Activated CD4-positive, alpha-beta T cell treated with anti-CD3 and anti-CD28 coated beads for 4 hours (primary cell): ENCODE results near the gene NPIPB6.
A peak's percentile ranks its signal among the peaks of the same experiment; 100 is the strongest.

Experiments
- DNase-seq, 2 donors: peaks; one replicate each; pipeline ENCODE4 v3.0.0-alpha.2; 2020

NPIPB6 gene

DNA sequence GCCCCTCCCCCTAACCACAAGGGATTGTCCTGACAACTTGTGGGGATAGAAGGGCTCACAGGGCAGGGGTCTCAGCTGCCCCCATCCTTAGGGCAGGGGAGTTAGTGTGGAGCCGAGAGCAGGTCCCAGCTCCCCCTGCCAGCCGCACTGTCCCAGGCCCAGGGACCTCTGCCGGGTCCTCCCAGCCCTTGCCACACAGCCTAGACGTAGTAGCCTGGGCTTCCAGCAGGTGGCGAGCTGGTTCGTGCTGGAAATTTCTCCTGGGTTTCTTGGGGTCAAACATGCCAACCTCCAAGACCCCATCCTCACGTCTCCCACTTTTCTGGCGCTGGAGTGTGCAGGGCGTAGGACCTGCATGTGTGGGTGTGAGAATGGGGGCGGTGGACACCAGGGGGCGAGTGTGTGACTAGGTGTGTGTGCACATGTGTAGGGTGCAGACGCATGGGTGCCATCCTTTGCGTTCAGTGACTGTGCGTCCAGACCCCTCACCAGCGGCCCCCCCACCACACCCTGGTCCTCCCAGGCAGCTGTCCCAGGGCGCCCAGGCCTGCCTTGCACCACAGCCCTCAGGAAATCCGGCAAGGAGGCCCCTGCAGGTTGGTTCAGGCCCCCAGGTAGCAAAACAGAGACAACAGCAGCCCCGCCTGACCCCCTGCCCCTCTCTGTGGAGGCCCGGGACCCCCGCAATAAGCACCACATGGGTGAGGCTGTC is 41.5 kb downstream of the NPIPB6 start:
- peak in 1 of 2 donors; percentile 36 for DNase-seq

DNA sequence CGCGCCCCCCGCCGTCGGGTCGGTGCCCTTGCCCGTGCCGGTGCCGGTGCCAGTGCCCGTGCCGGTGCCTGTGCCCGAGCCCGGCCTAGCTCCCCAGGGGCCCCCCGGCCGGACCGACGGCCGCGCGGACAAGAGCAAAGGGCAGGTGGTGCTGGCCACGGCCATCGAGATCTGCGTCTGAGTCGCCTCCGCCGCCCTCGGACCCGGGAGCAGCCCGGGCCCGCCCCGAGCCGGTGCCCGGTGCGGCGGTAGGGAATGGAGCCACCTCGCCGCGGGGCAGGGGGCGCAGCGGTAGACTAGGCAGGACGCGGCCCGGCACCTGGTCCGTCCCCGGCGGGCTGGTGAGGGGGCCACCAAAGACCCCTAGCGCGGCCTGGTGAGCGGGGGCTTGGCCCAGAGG is 42.6 kb downstream of the NPIPB6 start:
- no peak for DNase-seq

DNA sequence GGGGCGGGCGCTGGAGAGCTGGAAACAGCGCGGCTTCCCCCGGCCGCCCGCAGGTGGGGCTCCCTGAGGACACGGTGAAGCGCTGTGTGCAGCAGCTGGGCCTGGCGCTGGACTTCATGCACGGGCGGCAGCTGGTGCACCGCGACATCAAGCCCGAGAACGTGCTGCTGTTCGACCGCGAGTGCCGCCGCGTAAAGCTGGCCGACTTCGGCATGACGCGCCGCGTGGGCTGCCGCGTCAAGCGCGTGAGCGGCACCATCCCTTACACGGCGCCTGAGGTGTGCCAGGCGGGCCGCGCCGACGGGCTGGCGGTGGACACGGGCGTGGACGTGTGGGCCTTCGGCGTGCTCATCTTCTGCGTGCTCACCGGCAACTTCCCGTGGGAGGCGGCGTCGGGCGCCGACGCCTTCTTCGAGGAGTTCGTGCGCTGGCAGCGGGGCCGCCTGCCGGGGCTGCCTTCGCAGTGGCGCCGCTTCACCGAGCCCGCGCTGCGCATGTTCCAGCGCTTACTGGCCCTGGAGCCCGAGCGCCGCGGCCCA is 43.2 kb downstream of the NPIPB6 start:
- no peak for DNase-seq

DNA sequence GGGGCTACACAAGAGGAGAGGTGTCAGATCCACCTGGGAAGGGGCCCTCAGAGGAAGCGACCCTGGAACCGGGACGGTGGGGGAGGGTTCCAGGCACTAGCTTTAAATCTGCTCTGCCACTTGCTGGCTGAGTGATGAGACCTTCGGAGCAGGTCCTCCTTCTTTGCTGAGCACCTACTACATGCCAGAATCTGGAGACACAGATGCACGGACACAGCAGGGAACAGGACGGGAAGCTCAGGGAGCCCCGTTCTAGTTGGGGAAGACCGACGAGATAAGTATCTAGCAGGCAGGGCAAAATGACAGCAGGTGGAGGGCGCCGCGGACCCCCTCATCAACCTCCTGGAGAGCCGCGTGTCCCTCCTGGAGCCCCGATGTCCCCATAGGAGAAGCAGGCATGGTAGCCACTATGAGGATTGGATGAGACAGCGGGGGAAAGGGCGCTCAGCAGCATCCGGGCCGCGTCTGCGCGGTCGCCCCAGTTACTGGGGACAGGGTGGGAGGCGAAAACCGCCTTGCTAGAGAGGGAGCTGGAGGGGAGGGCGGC is 43.8 kb downstream of the NPIPB6 start:
- no peak for DNase-seq

DNA sequence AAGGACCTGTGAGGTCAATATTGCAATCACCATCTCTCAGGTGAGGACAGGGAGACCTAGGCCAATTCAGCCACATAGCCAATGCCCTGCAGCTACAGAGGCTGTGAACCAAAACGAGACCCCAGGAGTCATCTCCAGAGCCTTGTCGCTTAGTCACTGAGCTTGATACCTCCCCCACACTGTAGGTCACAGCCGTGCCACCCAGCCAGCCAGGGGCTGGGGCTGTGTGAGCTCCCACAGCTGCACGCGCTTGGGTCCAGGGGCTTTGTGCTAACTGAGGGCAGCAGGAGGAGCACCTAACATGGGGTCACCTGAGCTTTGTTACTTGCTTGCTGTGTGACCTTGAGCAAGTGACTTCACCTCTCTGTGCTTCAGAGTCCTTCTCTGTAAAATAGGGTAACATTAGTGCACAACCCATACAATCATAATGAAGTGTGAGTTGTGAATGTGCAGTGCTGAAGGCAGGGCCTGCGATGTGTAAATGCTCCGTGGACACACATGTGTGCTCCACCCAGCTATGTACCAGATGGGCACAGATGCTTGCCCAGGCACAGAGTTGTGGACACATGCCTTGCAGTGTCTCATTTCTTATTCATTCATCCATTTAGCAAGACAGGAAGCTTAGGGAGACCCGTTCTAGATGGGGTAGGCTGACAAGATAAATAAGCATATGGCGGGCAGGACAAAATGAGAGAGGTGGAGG is 45.1 kb downstream of the NPIPB6 start:
- no peak for DNase-seq

DNA sequence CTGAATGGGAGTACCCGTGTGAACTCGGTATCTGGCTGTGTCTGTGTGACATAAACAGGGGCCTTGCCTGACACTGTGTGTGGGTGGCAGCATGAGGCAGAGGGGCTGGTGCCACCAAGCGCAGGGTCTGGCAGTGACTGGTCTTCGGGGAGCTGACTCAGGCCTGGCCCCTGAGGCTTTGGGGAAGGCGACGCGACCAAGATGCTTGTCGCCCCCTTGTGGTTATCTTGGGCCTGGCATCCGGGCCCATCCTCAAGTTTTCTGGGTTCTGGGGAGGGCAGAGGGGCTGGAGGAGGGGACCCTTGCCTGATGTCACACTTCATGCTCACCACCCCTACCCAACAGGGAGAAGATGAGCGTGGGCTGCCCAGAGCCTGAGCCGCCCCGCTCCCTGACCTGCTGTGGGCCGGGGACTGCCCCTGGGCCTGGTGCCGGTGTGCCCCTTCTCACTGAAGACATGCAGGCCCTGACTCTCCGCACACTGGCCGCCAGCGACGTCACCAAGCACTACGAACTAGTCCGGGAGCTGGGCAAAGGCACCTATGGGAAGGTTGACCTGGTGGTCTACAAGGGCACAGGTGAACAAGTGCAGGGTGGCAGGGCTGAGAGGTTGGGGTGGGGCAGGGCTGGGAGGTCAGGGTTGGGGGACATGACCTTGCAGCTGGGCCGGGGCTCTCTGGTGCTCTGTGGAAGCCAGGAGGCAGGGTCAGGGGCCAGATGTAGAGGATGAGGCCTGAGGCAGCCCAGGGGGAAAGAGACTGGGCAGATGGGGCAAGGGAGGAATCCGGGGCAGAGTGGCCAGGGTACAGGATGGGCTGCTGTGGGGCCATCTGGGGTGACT is 46.0 kb downstream of the NPIPB6 start:
- peak; percentile 73 to 80 for DNase-seq

DNA sequence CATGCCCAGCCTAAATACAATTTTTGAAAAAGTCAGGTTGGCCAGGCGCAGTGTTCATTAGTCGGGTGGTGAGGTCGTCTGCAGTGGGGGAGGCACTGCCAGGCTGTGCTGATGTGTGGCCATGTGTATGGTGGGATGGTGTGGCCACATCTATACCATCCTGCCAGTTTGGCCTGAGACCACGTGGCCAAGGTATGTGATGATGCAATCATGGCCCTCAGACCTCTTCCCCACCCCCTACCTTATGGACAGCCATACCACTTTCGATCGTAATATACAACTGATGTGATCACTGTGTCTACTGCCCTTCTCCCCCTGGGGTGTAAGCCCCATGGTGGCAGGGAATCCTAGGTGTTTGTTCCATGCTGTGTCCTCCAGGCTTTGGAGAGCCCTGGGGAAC is 47.3 kb downstream of the NPIPB6 start:
- DNase-seq: no peak

DNA sequence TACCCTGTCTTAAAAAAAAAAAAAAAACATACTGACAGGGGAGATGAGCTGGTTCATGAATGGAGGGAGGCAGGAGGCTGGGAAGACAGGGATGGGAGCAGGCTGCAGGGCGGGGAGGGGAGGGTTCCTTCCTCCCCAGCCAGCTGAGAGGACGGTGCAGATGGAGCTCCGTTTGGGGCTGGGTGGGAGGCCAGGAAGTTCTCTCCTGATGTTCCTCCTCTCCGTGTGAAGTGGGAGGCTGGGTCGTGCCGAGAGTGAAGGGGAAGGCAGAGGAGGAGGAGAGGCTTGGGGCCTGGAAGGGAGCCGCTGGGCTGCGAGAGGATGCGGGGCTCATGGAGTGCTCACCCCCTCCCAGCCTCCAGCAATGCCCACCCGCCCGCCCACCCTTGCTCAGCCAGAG is 49.7 kb downstream of the NPIPB6 start:
- no peak for DNase-seq

DNA sequence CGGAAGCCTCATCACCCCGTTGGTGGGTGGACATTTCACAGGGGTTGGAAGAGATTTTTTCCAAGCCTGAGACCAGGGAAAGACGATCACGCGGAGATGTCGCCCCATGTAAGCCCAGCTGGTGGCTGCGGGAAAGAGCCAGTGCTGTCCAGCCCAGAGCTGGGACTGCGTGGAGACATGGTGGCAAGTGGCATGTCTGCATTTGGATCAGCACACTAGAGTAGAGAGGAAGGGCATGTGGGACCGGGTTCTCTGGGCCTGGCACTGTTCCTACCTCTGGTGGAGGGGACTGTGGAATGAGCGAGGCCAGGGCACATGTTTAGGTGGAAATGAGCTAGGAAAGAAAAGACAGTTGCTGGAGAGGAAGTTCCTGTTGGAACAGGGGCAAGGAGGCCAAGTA is 51.0 kb downstream of the NPIPB6 start:
- no peak for DNase-seq

DNA sequence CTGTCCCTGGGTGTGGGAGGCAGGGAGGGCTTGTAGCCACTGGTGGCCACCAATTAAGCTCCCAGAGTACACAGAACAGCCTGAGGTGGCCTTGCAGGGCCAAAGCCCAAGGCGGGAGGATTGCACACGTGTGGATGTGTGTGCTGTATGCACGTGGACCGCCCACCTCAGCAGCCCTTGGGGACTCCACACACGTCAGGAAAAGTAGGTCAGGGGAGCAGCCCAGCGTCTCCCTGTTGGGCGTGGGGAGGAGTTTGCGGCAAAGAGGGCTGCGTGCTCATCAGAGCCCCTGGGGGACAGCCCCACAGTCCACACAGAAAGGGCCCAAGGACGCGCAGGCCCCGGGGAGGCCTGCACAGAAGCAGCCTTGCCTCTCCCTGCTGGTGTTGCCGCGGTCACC is 51.4 kb downstream of the NPIPB6 start:
- peak; percentile 16 to 42 for DNase-seq

DNA sequence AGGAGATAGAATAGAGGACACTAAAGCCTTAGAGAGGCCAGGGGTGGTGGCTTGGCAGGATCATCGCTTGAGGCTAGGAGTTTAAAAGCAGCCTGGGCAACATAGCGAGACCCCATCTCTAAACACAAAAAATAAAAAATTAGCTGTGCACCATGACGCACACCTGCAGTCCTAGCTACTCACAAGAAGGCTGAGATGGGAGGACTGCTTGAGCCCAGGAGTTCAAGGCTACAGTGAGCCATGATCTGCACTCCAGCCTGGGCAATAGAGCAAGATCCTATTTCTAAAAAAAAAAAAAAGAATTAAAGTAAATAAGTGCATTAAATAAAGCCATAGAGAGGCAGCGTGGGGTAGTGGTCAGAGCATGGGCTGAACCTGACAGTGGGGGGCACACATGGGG is 51.9 kb downstream of the NPIPB6 start:
- no peak for DNase-seq

DNA sequence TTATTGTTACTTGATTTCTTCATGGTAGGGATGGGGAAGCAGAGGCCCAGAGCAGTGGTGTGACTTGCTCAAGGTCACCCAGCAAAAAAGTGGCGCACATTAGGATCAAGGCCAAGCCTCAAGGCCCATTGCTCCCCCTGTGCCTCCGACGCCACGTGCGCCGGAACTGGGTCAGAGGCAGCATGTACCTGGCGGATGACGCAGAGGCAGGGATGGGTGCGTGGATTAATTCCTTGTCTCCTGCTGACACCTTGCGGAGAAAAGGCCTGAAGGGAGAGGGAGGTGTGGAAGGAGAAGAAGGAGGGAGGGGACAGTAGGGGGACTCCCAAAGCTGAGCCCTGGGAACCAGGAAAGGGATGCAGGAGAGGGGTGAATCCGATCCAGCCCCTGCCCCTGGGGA is 52.5 kb downstream of the NPIPB6 start:
- DNase-seq: no peak

DNA sequence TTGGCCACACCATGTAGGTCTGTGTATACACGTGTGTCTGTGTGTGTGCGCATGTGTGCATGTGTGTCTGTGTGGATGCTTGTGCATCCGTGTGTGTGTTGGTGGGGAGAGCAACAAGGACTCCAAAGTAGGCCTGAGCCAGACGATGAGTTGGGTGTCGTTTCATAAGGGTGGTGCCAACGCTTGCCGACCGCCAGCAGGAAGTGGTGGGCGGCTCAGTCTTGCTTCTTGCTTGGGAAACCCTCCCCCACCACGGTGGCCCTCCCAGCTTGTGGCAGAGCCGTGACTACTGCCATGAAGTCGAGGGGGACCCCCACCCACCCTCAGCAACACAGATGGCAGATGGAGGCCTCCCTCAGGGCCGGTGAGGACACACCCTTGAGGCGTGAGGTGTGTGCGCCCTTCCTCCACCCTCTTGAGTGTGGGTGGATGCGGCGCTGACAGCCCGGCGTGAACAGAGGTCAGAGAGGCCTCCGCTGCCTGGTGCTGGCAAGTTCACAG is 53.4 kb downstream of the NPIPB6 start:
- DNase-seq: peak; percentile 80 to 88

DNA sequence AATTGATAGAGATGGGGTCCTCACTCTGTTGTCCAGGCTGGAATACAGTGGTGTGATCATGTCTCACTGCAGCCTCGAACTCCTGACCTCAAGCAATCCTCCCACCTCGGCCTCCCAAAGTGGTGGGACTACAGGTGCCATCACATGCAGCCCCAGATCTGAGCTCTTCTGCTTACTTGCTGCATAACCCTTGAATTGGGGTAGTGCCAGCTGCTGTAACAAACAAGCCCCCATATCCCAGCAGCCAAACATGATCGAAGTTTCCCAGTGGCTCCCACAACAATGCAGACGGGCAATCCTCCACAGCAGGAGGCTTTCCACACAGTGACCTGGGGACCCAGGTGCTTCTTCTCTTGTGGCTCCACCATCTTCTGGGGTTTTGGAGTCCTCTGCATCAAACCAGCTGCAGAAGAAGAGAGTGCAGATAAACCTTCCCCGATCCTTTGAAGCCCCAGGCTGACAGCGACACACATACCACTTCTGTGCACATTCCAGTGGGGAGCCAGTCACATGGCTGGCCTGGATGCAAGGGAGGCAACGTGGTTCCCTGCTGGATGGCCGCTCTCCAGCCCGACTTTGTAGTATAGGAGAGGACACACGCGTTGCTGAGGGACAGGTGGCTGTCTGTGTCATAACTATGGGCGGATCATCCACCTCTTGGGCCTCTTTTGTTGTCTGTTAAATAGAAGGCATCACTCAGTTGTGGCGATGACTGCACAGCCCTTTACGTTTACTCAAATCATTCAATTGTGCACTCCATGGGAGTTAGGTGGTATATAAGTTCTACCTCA is 54.3 kb downstream of the NPIPB6 start:
- DNase-seq: no peak

DNA sequence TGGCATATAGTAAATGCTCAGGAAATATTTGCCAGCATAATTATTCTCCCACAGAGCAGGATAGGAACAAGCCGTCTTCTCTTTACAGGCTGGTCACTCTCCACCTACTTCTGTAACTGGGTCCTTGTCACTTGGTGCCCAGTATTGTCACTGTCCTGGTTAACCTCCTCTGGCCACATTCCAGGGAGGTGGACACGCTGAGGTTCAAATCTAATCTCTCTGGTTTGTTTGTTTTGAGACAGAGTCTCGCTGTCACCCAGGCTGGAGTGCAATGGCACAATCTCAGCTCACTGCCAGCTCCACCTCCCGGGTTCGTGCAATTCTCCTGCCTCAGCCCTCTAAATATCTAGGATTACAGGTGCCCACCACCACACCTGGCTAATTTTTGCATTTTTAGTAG is 55.4 kb downstream of the NPIPB6 start:
- no peak for DNase-seq

DNA sequence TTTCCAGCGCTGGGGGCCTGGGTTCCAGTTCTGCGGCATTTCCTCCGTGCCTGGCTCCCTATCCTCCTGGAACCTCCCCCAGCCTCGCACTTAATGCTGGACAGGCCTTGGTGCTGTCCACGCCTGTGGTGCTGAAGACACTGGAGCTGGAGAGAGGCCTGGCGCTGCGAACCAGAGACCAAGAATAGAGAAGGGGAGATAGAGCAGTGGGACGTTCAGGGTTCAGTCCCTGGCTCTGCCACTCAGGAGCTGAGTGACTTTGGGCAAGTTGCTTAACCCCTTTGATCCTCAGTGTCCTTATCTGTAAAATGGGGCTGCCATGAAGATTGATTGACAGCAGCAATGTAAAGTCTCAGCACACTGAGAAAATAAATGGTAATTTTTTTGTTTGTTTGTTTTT is 59.1 kb downstream of the NPIPB6 start:
- no peak for DNase-seq

DNA sequence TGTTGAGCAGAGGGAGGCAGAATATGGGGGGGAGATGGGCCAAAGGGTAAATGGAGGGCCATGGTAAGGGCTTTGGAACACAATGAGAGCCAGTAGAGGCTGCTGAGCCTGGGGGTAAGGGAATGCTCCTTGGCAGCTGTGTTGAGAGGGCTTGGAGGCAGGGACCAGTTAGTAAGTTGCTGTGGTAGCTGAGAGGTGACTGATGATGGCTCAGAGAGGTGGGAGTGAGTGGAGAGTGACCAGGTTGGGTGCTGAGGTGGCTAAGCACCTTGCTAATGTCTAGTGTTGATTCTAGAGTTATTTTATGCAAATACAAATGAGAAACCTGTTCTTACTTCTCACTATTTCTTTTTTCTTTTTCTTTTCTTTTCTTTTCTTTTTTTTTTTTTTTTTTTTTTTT is 60.2 kb downstream of the NPIPB6 start:
- no peak for DNase-seq

DNA sequence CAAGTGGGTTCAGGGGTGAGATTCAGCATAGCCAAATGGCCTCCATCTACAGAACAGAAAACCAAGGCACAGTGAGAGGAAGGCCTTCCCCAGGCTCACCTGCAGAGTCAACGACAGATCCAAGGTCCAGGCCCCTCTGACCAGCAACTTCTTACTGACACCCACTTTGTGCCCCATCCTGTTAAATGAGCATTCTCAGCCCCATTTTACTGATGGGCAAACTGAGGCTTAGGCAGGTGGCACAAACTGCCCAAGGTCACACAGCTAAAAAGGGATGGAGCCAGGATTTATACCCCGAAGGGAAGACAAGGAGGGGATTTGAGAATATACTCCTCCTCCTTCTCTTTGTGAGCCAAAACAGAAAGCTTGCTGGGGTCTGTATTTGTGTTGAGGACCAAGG is 61.7 kb downstream of the NPIPB6 start:
- no peak for DNase-seq

DNA sequence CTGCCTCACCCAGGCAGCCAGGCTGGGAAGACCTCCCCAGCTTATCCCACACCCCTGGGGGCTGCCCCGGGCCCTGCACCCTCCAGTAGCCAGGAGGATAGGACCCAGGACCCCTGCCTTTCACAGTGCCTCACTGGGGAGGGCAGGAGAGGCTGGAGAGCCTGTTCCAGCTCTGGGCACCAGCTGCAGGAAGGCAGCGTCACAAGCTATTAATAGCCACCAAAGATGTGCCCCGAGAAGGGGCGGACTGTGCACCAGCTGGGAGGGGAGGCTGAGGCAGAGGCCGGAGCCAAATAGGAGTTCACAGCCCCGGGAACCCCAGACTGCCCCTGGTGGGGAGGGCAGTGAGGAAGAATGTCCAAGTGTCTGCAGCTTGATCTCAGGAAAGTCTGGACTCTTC is 62.2 kb downstream of the NPIPB6 start:
- no peak for DNase-seq

DNA sequence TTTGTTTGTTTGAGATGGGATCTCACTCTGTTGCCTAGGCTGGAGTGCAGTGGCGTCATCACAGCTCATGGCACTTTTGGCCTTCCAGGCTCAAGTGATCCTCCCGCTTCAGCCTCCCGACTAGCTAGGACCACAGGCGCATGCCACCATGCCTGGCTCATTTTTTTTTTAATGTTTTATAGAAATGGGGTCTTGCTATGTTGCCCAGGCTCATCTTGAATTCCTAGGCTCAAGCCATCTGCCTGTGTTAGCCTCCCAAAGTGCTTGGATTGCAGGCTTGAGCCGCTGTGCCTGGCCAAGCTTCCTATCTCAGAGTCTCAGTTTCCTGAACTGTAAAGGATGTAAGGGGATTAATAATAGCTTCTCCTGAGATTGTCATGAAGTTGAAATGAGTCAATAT is 63.0 kb downstream of the NPIPB6 start:
- DNase-seq: no peak

DNA sequence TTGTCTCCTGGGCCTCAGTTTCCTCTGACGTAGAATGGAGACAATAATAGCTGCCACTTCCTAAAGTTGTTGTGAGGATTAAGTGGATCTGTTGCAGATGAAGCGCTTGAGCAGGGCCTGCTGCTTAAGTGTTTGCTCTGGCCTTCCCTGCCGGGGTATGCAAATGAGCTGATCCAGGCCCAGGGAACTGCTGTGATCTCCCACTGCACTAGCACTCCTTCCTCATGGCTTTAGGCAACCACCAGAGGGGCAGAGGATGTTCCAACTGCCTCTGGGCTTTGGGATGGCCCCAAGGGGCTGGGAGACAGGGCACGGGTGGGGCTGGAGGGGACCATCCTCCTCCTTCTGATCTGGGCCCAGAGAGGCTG is 64.8 kb downstream of the NPIPB6 start:
- DNase-seq: no peak

DNA sequence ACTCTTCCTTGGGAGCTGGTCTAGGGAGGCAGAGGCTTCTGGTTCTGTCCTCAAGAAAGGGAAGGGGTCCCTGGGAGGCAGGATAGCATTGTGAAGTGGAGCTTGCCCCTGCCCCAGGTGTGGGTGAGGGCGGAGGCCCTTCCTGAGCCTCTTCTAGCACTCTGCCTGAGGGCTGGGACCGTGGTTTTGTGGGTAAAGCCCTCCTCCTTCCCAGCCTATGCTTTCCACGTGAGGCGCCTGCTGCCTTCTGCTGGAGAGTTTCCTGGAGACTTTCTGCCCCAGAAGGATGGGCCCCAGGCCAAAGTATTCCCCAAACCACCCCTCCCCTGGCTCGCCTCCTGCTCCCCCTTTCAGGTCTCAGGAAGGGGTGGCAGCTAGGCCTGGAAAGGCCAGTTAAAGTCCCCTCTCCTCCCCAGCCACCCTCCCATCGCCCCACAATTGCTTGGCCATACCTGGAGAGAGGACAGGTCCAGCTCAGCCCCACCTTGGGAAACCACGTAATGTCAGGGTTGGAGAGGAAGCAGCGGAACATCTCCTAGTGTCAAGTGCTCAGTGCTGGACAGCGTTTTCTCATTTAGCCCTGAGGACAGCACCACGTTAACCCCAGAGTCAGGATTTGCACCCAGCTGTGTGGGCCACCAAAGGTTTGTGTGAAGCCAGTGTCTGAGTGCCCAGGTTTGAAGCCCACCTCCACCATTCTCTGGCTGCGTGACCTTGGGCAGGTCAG is 65.4 kb downstream of the NPIPB6 start:
- DNase-seq: no peak
